SU-DHL-6 (cell line): Measurements from ENCODE around the gene MUCL3.

Experiments
- CTCF ChIP-seq: fragments of 200-600 bp; sonication (generic); IDR thresholded peaks from one replicate; pipeline ENCODE4 v1.5.1; 2017; ENCODE audit warnings: antibody characterized with exemption, mild to moderate bottlenecking, low read length, moderate library complexity; ENCODE audit not compliant: insufficient read depth, poor library complexity, severe bottlenecking
- EZH2phosphoT487 ChIP-seq: fragments of 200-600 bp; sonication (generic), shearing (Covaris generic); conservative IDR thresholded peaks from 2 replicates; pipeline ENCODE4 v1.6.1; 2018; ENCODE audit warnings: mild to moderate bottlenecking, antibody characterized with exemption, low read length, moderate library complexity, mixed read lengths

- TF ChIP-seq CTCF (no peak), EZH2phosphoT487 (no peak)
Measured at GRCh38 chr6:30931969-30932645, 8.7 kb upstream of the MUCL3 start, which contains the start of gene SFTA2.
